Uterus (tissue), 4 donors: ENCODE measurements around the gene ASCC2. TPM values are rescaled to one million over a fixed set of nuclear protein-coding genes. Genes with fewer than 3 reads are reported as not detected.
"Not testable (repeated sequence)": the region's sequence is repeated elsewhere in the genome, so short reads cannot be mapped to it uniquely, and the experiment has no call there.

Experiments
- DNase-seq, 2 donors: peaks; one replicate each; pipeline ENCODE4 v3.0.0-alpha.2; 2019 to 2020
- H3K27ac ChIP-seq, 2 donors: fragments of 200-600 bp; sonication (generic); 1 replicate in 1 of 2; 2 replicates in 1 of 2; pipeline ENCODE4 v1.5.1; 2016 to 2018
- H3K27me3 ChIP-seq, 2 donors: fragments of 200-600 bp; sonication (generic); one replicate each; pipeline ENCODE4 v1.5.1; 2018 to 2019; ENCODE audit warnings: control low read depth in 1 of 2
- H3K36me3 ChIP-seq, 2 donors: fragments of 200-600 bp; sonication (generic); one replicate each; pipeline ENCODE4 v1.5.1; 2019; ENCODE audit warnings: control low read depth in 1 of 2
- H3K4me1 ChIP-seq, 2 donors: fragments of 200-600 bp; sonication (generic); one replicate each; pipeline ENCODE4 v1.5.1; 2018 to 2019; ENCODE audit warnings: control low read depth in 1 of 2
- H3K4me3 ChIP-seq, 2 donors: fragments of 200-600 bp; sonication (generic); 1 replicate in 1 of 2; 2 replicates in 1 of 2; pipeline ENCODE4 v1.5.1; 2018 to 2019; ENCODE audit warnings: mild to moderate bottlenecking in 1 of 2
- H3K9me3 ChIP-seq, 2 donors: fragments of 200-600 bp; sonication (generic); one replicate each; pipeline ENCODE4 v1.5.1; 2019; ENCODE audit warnings: control low read depth in 1 of 2
- CTCF ChIP-seq, 4 experiments: fragments of 200-600 bp in 2 of 4; fragments of 450-650 bp in 2 of 4; sonication (generic) in 2 of 4; IDR thresholded peaks; one replicate each; pipeline ENCODE4 v1.5.1; 2016 to 2019; ENCODE audit warnings: antibody characterized with exemption in 4 of 4, mild to moderate bottlenecking in 2 of 4, moderate library complexity in 1 of 4
- POLR2A ChIP-seq, 2 donors: fragments of 450-650 bp; IDR thresholded peaks; one replicate each; pipeline ENCODE4 v1.6.1; 2016; ENCODE audit warnings: antibody characterized with exemption in 2 of 2, mild to moderate bottlenecking in 1 of 2, moderate library complexity in 1 of 2
- intact Hi-C: fragments of 100-400 bp; cut with DNase I; formaldehyde crosslinking; loops from one replicate; pipeline ENCODE4 v1.15.1; 2023; ENCODE audit warnings: low total_unique reads
- total RNA-seq, 4 donors: library from RNA; depleted of rRNA in 3 of 4; stranded (reverse); fragments of >200 nt in 3 of 4; gene quantifications; one replicate each; pipeline versions ENCODE4 v1.1.0 to v1.2.4, GENCODE V29; 2014 to 2023
- donor health status: DM: yes; HTN: yes; CAD: no.

The ASCC2 gene
- total RNA-seq, 4 donors from 2014 or later = 14.9 to 47.1 (median 24.3) TPM

DNA sequence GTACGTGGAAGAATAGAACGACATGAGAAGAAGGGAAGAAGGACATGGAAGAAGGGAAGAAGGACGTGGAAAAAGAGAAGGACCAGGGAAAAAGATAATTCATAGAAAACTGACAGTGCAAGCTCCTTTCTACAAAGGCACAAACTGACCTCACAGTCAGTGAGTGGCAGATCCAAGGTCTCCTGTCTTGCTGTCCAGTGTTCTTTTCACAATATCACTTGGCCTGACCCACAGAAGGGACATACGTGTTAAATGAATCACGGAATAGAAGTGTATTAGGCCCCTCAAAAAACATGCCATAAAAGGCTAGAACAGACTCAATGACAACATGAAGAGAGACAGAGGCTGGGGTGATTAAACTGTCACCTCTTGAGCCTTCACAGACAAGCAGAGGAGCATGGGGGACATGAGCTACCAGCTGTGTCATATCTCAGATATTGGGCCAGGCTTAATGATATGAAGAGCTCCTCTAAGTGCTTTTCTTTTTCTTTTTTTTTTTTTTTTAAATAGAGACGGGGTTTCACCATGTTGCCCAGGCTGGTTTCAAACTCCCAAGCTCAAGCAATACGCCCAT, 4.6 kb downstream of the ASCC2 start:
- H3K4me3 ChIP-seq = no peak overlapping the region
- peaks cover 0 to 3% of the 10 kb centered on the region in 2 donors for H3K4me1 ChIP-seq
- no peaks in the 10 kb centered on the region for H3K27me3 ChIP-seq
- no peaks in the 10 kb centered on the region for H3K9me3 ChIP-seq
- intact Hi-C loops = no loop called here
- no peak for DNase-seq
- no peak overlapping the region for H3K27ac ChIP-seq
- TF ChIP-seq POLR2A (IDR thresholded peaks at IDR 0.05) (no peak), CTCF (IDR thresholded peaks at IDR 0.05) (no peak)
- H3K36me3 ChIP-seq = no peaks in the 10 kb centered on the region

DNA sequence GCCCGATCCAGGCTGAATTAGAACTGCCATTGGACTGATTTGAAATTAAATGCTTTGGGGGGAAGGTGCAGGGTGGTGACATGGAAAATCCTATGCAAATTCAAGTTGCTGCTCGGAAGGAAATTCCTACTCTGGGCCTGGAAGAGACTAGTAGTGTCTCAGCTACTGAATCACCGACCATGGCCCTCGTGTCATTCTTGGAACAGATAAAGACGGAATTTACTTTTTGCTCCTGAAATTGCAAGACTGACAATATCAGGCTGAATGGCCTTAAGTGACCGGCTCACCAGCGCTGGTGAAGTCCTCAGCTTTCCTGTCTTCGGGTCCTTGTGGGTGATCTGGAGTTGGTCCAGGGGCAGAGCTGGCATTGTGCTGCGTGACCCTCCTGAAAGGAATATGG, 6.1 kb downstream of the ASCC2 start:
- TF ChIP-seq CTCF (IDR thresholded peaks at IDR 0.05) = no peak
- TF ChIP-seq POLR2A (IDR thresholded peaks at IDR 0.05) = no peak
- H3K36me3 ChIP-seq = no peaks in the 10 kb centered on the region
- no peaks in the 10 kb centered on the region for H3K4me1 ChIP-seq
- no peak overlapping the region for H3K4me3 ChIP-seq
- H3K27me3 ChIP-seq = no peaks in the 10 kb centered on the region
- H3K9me3 ChIP-seq = no peaks in the 10 kb centered on the region
- H3K27ac ChIP-seq = no peak overlapping the region
- no peak for DNase-seq
- intact Hi-C loops = no loop called here

DNA sequence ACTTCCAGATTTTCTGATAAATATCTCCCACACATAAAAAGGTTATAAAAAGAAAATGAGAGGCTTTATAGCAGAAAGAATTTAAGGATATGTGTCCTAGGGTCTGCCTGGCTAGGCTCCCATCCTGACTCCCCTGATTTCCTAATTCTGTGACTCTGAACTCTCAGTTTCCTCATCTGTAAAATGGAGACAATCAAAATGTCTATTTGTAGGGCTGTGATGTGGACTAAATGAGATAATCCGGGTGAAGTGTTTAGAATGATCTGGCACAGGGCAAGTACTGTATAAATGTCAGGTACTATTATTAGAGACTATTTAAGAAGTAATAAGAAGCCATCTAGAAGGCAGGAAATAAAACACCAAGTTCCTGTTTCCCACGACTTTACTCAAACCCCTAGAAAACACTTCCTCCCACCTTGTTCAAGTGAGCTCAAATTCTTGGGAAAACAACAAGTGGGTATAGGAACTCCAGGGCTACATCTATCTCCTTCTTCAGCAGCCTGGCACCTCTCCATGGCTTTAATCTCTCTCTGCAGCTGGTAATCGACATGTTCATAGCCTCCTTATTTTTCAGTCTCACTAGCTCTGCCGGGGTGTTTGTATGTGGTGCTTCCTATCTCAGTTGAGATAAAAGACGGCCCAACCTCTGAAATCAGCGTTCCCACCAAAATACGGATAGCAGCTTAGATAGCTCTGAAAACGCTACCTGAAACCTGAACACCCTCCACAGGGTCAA, 6.7 kb downstream of the ASCC2 start:
- DNase-seq = no peak
- intact Hi-C loops = no loop called here
- Histone ChIP-seq H3K4me3 (no peak overlapping the region), H3K36me3 (no peaks in the 10 kb centered on the region), H3K9me3 (no peaks in the 10 kb centered on the region), H3K27ac (no peak overlapping the region), H3K27me3 (no peaks in the 10 kb centered on the region), H3K4me1 (no peaks in the 10 kb centered on the region)
- no peak for TF ChIP-seq POLR2A (IDR thresholded peaks at IDR 0.05)
- TF ChIP-seq CTCF (IDR thresholded peaks at IDR 0.05) = no peak

GRCh38 chr22:29830585-29830984, 7.5 kb downstream of the ASCC2 start:
- no peak for DNase-seq
- intact Hi-C loops = no loop called here
- TF ChIP-seq POLR2A (IDR thresholded peaks at IDR 0.05) = no peak
- TF ChIP-seq CTCF (IDR thresholded peaks at IDR 0.05) = no peak
- Histone ChIP-seq H3K36me3 (no peaks in the 10 kb centered on the region), H3K27me3 (no peaks in the 10 kb centered on the region), H3K4me1 (no peaks in the 10 kb centered on the region), H3K9me3 (no peaks in the 10 kb centered on the region), H3K4me3 (no peak overlapping the region), H3K27ac (no peak overlapping the region)

- intact Hi-C loops = not testable (repeated sequence)
These were observed 10.3 kb downstream of the ASCC2 start for GRCh38 chr22:29827726-29828125.

More at GRCh38 chr22:29827726-29828125, 10.3 kb downstream of the ASCC2 start:
- not testable (repeated sequence) for H3K9me3 ChIP-seq, H3K36me3 ChIP-seq, H3K4me1 ChIP-seq, H3K27ac ChIP-seq, H3K4me3 ChIP-seq, H3K27me3 ChIP-seq
- peak in 1 of 2 donors; percentile 53 for DNase-seq
